H4 (cell line): Measurements from ENCODE around the gene IRF2BP2. TPM values are rescaled to one million over a fixed set of nuclear protein-coding genes. Genes with fewer than 3 reads are reported as not detected.

ENCODE experiments used
- DNase-seq: peaks from one replicate; pipeline ENCODE4 v3.0.0-alpha.2; 2015; ENCODE audit warnings: low spot score
- total RNA-seq: library from RNA; depleted of rRNA; stranded (reverse); fragments of >200 nt; shearing (Covaris generic); gene quantifications from 2 replicates; pipeline ENCODE4 v1.2.3, GENCODE V29; 2014

Gene IRF2BP2
- total RNA-seq, 1 experiment from 2014 or later: 34.3 TPM

DNA sequence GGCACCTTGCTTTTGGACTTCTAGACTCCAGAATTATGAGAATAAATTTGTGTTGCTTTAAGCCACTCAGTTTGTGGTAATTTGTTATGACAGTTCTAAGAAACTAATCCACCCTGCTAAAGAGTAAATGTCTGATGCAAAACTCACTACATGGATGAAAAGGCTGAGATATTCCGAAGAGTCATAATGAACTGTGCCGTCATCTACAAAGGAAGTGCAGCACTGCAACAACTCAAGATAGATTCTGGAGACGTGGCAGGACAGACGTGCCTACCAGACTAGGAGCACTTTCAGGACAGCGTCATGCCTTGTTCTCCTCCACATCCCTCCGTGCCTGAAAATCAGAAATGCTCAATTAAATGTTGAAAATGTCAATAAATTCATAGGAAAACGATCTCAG is 24.4 kb upstream of the IRF2BP2 start:
- no peak for DNase-seq

DNA sequence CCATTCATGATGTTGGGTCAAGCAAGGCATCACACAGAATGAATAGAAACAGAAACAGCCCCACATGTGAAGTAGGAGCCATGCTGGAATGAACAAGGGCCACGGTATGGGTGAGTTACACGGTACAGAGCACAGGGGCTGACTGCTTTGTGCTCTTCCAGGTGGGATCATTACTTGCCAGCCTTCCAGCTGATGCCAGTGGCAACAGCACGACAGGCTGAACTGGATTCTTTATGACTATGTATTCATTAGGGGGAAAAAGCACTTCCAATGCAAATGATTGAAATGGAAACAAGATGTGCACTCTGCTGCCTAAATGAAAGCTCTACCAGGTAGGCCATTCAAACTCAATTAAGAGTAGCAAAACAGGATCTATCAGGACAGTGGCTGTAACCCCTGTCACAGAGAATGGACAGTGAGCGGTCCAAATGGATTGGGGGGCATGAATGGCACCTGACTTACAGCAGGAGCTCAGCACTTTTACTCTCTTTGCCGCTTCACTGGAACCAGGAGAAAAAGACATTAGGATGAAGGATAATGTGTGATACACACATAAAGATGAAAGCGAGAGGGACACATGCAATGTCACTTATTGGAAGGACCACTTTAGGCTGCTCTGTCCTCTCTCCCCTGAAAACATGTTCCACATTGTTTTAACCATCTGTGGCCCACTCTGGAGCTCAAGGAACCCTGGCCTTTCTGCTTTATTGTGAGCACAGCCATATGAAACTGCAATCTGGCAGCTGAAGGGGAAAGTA is 23.4 kb upstream of the IRF2BP2 start:
- DNase-seq: no peak

DNA sequence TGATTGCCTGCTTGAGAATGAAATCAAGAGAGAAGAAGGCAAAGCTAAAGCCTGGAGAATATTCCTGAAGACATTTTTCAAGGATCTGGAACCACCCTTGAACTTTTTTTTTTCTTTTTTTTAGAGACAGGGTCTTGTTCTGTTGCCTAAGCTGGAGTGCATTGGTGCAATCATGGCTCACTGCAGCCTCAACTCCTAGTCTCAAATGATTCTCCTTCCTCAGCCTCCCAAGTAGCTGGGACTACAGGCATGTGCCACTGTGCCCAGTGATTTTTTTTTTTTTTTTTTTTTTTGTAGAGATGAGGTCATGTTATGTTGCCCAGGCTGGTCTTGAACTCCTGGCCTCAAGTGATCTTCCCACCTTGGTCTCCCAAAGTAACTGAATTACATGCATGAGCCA is 22.2 kb upstream of the IRF2BP2 start:
- no peak for DNase-seq

DNA sequence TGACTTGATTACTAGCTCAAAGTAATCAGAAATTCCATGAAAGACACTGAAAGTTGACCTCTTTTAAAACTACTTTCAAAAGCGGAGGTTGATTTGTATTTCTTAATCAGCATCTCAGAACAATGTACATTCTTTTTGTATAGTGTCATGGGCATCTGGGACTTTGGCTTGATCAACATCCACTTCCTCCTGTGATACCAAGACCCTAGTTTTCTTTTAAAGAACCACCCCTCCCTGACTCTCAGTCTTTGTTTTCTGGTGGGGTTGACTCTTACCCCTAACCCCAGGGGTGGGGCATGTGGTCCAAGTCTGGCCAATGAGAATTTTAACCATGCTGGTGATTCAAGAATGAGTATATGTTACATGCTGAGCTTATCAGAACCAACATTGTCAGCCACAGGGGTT is 21.7 kb upstream of the IRF2BP2 start:
- DNase-seq: peak; percentile 51

- no peak for DNase-seq
Measured at GRCh38 chr1:234629026-234629425, 19.0 kb upstream of the IRF2BP2 start.

GRCh38 chr1:234628089-234628488 is 18.1 kb upstream of the IRF2BP2 start:
- DNase-seq: no peak

DNA sequence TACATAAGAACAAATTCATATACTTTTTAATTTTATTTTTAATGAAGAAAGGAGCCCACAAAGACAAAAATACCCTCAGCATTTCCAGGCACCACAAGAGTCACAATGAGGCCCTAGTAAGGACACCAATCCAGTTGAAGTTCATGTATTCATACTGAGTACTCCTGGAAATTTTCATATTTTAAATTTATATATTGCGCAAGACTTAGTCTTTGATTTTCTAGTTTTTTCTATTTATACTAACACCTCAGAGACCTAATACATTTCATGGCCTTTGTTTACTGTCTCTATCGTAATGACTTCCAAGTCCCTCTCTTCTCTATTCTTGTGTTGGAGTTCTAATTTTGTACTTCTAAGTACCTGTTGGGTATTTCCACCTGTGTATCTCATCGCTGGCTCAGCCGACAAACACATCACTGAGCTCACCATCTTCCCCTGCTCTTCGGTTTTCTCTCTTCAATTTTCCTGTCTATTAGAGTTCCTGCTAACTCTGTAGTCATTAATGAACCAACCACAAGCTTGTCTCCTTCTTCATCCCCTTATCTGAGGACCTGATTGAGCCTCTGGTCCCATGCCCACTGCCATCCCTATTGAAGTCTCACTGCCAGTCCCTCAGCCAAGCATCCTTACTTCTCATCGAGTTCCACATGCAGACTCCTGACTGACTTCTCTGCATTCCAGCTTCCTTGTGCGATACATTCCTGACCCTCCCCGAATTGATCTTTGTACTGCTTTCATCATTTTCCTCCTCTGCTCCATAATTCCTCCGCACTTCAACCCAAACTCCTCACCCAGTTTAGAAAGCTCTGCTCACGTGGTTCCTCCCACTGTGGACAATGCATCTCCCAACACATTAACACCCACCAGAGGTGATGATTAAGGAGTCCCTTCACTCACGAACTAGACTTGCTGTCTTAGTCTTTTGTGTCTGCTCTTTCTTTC is 17.3 kb upstream of the IRF2BP2 start:
- DNase-seq: no peak

DNA sequence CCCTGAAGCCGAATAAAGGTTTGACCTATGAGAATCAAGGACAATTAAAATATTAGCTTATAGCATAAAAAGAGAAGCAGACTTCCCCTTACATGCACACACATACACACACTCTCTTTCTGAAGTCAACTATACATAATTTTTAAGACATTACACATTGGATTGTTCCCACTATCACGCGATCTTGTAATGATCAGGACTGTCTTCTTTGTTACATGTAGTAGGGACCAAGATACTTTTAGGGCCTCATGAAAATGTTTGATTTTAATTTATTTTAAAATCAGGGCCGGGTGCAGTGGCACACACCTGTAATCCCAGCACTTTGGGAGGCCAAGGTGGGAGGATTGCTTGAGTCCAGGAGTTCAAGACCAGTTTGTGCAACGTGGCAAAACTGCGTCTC is 16.4 kb upstream of the IRF2BP2 start:
- DNase-seq: no peak

DNA sequence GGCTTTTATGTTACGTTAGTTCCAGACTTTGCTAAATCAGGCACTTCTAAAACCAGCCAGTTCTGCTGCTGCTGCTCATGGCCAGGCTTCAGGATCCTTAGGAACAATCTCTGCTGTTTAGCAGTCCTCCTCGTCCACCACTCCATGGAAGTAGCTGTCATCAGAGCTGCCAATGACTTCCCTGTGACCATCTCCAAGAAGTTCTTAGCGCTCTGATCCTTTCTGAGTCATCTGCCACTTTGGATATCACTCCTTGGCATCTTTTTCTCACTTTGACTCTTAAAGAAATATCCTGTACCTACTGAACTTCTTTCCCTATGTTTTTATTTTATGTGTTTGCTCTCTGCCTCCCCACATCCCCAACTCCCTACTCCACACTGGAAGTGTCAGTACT is 14.7 kb upstream of the IRF2BP2 start:
- DNase-seq: no peak

DNA sequence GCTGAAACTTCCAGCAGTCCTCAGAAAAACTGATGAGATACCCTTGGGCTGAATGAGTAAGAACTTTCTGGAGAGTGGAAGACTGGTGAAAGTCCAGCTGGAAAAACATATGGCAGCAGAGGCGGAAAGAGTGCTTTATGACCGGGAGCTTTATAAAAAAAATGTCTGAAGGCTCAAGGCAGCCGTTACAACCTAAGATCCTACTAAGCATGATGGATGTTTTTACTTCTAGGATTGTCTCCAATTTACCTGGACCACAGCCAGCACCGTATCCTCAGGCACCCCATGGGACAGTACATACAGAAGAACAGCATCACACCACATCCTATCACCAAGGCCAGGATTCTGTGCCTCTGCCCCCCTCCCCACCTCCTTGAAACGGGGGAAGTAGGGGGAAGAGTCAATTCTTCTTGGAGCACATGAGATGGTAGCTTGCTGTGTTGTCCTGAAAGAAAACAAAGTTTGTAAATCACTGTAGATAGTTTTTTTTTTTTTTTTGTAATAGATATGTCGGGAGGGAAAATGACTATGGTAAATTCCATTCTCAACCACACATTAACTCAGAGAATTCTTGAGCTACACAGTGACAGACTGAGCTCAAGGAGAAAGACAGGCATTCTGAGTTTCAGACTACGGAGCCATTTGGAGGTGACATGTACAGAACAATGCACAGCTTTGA is 11.8 kb upstream of the IRF2BP2 start:
- peak; percentile 54 for DNase-seq

DNA sequence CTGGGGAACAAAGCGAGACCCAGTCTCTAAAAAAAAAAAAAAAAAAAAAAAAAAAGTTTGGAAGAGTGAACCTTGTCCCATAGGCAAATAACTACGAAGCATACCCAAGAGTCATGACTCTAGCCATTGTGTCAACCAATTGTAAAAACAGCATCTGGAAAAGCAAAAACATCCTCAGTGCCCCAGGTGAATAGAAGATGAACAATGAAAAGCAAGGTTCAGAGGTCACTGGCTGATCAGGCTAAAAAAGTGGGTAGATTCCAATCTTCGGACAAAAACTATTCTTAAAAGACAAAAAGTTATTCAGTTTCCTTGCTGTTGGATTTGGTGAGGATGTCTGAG is 11.1 kb upstream of the IRF2BP2 start:
- no peak for DNase-seq

- DNase-seq: no peak
Measured at GRCh38 chr1:234620272-234621126, 10.5 kb upstream of the IRF2BP2 start.

DNA sequence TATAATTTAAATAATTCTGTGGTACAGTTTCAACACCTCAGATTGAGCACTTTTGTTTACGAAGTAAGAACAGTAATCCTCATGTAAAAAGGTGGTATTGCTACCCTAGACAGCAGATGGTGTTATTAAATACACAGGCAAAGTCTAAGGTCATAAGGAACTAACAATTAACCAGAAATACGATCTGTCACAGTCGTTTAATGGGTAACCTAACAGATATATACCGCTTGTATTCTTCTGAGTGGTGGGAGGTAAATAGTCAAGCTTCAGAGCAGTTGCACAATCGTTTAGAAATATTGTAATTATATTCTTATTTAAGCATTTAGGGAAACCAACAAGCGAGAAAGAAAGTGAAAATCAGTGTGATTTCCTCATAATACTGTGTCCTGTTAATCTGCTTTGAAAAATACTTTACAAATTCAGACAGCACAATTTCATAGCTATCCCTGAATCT is 9.8 kb upstream of the IRF2BP2 start:
- no peak for DNase-seq

DNA sequence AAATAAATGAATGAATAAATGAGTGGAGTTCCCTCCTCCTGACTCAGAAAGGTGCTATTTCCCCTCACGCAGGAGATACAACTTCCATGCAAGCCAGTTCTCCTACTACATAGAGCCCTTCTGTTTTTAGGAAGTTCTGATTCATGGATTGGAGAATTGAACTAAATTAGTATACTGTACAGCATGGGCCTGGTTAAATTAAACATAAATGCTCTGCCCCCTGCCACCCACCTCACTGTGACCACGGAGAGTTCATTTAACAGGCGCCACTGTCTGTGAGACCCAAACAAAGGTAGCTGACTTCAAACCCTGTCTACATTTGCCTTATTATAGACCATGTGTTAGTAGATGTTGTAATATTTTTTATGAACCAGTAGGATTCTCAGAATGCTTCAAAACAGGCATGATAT is 9.1 kb upstream of the IRF2BP2 start:
- no peak for DNase-seq

GRCh38 chr1:234618737-234619049 is 8.7 kb upstream of the IRF2BP2 start:
- no peak for DNase-seq

DNA sequence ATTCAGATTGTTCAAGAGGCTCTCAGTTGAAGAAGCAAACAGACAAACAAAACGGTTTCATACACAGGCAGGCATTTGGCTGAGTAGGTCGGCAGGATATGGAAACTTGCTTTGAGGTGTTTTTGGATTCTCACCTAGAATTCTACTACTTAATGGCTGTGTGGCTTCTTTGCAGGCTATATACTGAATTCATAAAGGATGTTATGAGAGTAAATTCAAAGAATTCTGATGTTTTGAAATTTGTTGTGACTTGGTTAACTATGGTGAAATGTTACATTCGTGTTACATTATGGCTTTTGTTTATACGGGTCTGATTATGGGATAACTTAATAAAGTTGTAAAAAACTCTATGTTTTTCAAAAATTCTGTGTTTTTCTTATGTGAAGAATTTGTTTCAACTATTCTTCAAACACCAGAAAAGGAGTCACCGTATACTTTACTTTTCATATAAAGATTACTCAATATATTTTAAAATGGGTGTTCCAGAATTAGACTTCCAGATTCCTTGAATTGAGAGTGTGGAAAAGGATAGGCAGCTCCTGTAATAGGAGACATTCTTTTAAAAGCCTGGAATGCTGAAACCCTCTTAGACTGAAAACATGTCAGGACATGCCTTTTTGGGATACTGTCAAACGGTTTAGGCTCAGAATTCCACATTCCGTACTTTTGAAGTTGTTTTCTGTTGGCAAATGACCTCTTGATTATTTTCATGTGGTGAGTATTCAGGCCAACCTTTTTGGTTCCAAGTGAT is 8.2 kb upstream of the IRF2BP2 start:
- peak; percentile 56 for DNase-seq

GRCh38 chr1:234617131-234617985 is 7.4 kb upstream of the IRF2BP2 start:
- DNase-seq: peak; percentile 76

GRCh38 chr1:234616644-234617043 is 6.7 kb upstream of the IRF2BP2 start:
- DNase-seq: no peak

- no peak for DNase-seq
Measured at GRCh38 chr1:234614081-234614489, 4.1 kb upstream of the IRF2BP2 start.
